ENCODE measurements around the gene MRPL2.
A peak's percentile ranks its signal among the peaks of the same experiment; 100 is the strongest.

The MRPL2 gene

GRCh38 chr6:43020052-43020705 is 39.1 kb downstream of the MRPL2 start:
- no peak for DNase-seq (ENCODE audit: low spot score)

GRCh38 chr6:43019152-43019551 is 40.1 kb downstream of the MRPL2 start:
- no peak for DNase-seq (ENCODE audit: low spot score)

GRCh38 chr6:43016943-43017334 is 42.3 kb downstream of the MRPL2 start:
- DNase-seq (ENCODE audit: low spot score) = no peak

GRCh38 chr6:43016176-43016942 is 42.9 kb downstream of the MRPL2 start:
- DNase-seq (ENCODE audit: low spot score) = no peak

GRCh38 chr6:43014434-43014909 is 44.8 kb downstream of the MRPL2 start:
- no peak for DNase-seq (ENCODE audit: low spot score)

- DNase-seq (ENCODE audit: low spot score) = peak; percentile 91
Observed at GRCh38 chr6:43013843-43014433, 45.3 kb downstream of the MRPL2 start, which contains the start of the genes KLHDC3 and MEA1. Gene KLHDC3, plus strand, starts transcription at chr6:43014249. Its CDS starts 2,944 bp downstream, at chr6:43017193. Gene MEA1, minus strand, starts transcription at chr6:43013946. Its CDS starts 133 bp downstream, at chr6:43013813.

GRCh38 chr6:43013097-43013842 is 46.0 kb downstream of the MRPL2 start:
- DNase-seq (ENCODE audit: low spot score) = no peak

GRCh38 chr6:43012364-43012763 is 46.9 kb downstream of the MRPL2 start:
- DNase-seq (ENCODE audit: low spot score) = no peak

- DNase-seq (ENCODE audit: low spot score) = no peak
Observed at GRCh38 chr6:43011207-43011606, 48.0 kb downstream of the MRPL2 start.

- DNase-seq (ENCODE audit: low spot score) = no peak
Observed at GRCh38 chr6:43009124-43009523, 50.1 kb downstream of the MRPL2 start.

- DNase-seq (ENCODE audit: low spot score) = no peak
Observed at GRCh38 chr6:43007126-43007525, 52.1 kb downstream of the MRPL2 start.

GRCh38 chr6:43006251-43006650 is 53.0 kb downstream of the MRPL2 start:
- DNase-seq (ENCODE audit: low spot score) = no peak

GRCh38 chr6:43005844-43006243 is 53.4 kb downstream of the MRPL2 start:
- DNase-seq (ENCODE audit: low spot score) = no peak
